K562 (cell line): ENCODE data around the gene KIF19. TPM values are rescaled to one million over a fixed set of nuclear protein-coding genes. Genes with fewer than 3 reads are reported as not detected.

Experiments used
- ATAC-seq: fragments of 200-7000 bp; cut with Tn5 transposase; 3 replicates; pipeline ENCODE4 v1.9.1; 2020; ENCODE audit warnings: moderate library complexity
- BruUV-seq: library from RNA; stranded (reverse); fragments of 400-500 nt; replicated peaks from 2 replicates; lab custom pipeline; 2021; lab: Mats Ljungman, UMichigan
- CTCF ChIA-PET: fragments of 300-600 bp; formaldehyde crosslinking; extraction: SDS; loops from one replicate; lab custom pipeline; 2021; ENCODE audit warnings: low intra/inter-chr PET ratio; lab: Yijun Ruan, JAX
- POLR2A ChIA-PET: fragments of 300-600, 350-650 bp; sonication (Branson Sonifier 250); formaldehyde crosslinking; extraction: SDS; loops from one replicate; lab custom pipeline; 2021; ENCODE audit warnings: antibody characterized with exemption, inconsistent platforms; lab: Yijun Ruan, JAX
- DNase-seq, 4 experiments: peaks; one replicate each; pipeline versions ENCODE4 v3.0.0 to v3.0.0-alpha.2; 2011 to 2018; ENCODE audit warnings: low spot score in 3 of 4, mixed read lengths in 3 of 4; ENCODE audit errors: extremely low read depth in 1 of 4
- FAIRE-seq: peaks from 2 replicates; lab custom pipeline; 2011; peaks lifted over from hg19 to GRCh38; lab: Jason Lieb, UNC
- H2AFZ ChIP-seq: 2 replicates; pipeline ENCODE4 v1.6.0; 2011; ENCODE audit warnings: low read depth, low read length, control low read depth, inconsistent platforms
- H3K27ac ChIP-seq: fragments of 200-600 bp; 3 replicates; pipeline ENCODE4 v1.8.0; 2011; ENCODE audit warnings: low read depth, mild to moderate bottlenecking, control low read depth, inconsistent platforms, low read length, moderate library complexity, mixed read lengths; ENCODE audit errors: extremely low read depth
- H3K27me3 ChIP-seq, 2 experiments: fragments of 300-600 bp in 1 of 2; 2 replicates in 1 of 2; 3 replicates in 1 of 2; pipeline versions ENCODE4 v1.6.0 to v1.8.0; 2011; ENCODE audit warnings: inconsistent platforms in 2 of 2, low read length in 2 of 2, mild to moderate bottlenecking in 1 of 2, mixed read lengths in 1 of 2, moderate library complexity in 1 of 2; ENCODE audit not compliant: control insufficient read depth in 2 of 2, insufficient read depth in 2 of 2
- H3K36me3 ChIP-seq: fragments of 300-600 bp; 3 replicates; pipeline ENCODE4 v1.8.0; 2011; ENCODE audit warnings: mild to moderate bottlenecking, low read length, inconsistent platforms; ENCODE audit not compliant: control insufficient read depth, insufficient read depth
- H3K4me1 ChIP-seq, 2 experiments: fragments of 200-600 bp in 1 of 2; replicated peaks in 1 of 2; 2 replicates in 1 of 2; 3 replicates in 1 of 2; pipeline versions ENCODE4 v1.5.1 to v1.8.0; 2011; ENCODE audit warnings: inconsistent platforms in 2 of 2, low read length in 2 of 2, mild to moderate bottlenecking in 1 of 2, mixed read lengths in 1 of 2, moderate library complexity in 1 of 2; ENCODE audit not compliant: control insufficient read depth in 2 of 2, insufficient read depth in 2 of 2
- H3K4me2 ChIP-seq: 2 replicates; pipeline ENCODE4 v1.6.1; 2011; ENCODE audit warnings: low read length, control low read depth, inconsistent platforms, mixed read lengths; ENCODE audit not compliant: insufficient read depth
- H3K4me3 ChIP-seq: fragments of 200-600 bp; sonication (generic), shearing (Covaris generic); 2 replicates; pipeline ENCODE4 v1.5.1; 2016; ENCODE audit warnings: control low read depth, inconsistent platforms
- H3K79me2 ChIP-seq: fragments of 200-600 bp; 3 replicates; pipeline ENCODE4 v1.8.0; 2011; ENCODE audit warnings: low read length, inconsistent platforms; ENCODE audit not compliant: control insufficient read depth, insufficient read depth
- H3K9ac ChIP-seq, 2 experiments: 2 replicates each; pipeline versions ENCODE4 v1.6.0 to v1.6.1; 2011; ENCODE audit warnings: low read depth in 2 of 2, low read length in 2 of 2, control low read depth in 1 of 2, inconsistent platforms in 1 of 2, mild to moderate bottlenecking in 1 of 2, mixed read lengths in 1 of 2; ENCODE audit not compliant: insufficient read depth in 1 of 2
- H3K9me1 ChIP-seq: one replicate; pipeline ENCODE4 v1.6.0; 2011; ENCODE audit warnings: inconsistent platforms, mild to moderate bottlenecking, low read length, moderate library complexity; ENCODE audit not compliant: control insufficient read depth, insufficient read depth
- H3K9me3 ChIP-seq: replicated peaks from 2 replicates; pipeline ENCODE4 v1.5.1; 2011; ENCODE audit warnings: low read depth, low read length, inconsistent platforms; ENCODE audit not compliant: control insufficient read depth, insufficient read depth
- H4K20me1 ChIP-seq: replicated peaks from 2 replicates; pipeline ENCODE4 v1.6.1; 2011; ENCODE audit warnings: low read length, inconsistent platforms, mixed read lengths; ENCODE audit not compliant: control insufficient read depth, insufficient read depth
- CEBPB ChIP-seq: fragments of 450-650 bp; IDR thresholded peaks from 2 replicates; pipeline ENCODE4 v1.6.1; 2016; ENCODE audit warnings: missing genetic modification characterization, missing compliant biosample characterization
- CSDE1 ChIP-seq, 2 experiments: fragments of 450-650 bp; IDR thresholded peaks; 2 replicates each; pipeline ENCODE4 v1.6.1; 2016; ENCODE audit warnings: mild to moderate bottlenecking in 1 of 2
- CXXC5 ChIP-seq: fragments of 250-450 bp; sonication (Bioruptor Pico); IDR thresholded peaks from 2 replicates; pipeline ENCODE4 v1.8.0; 2022; ENCODE audit warnings: inconsistent platforms, mild to moderate bottlenecking, moderate library complexity
- IRF2 ChIP-seq: sonication (generic); formaldehyde crosslinking; IDR thresholded peaks from 2 replicates; pipeline ENCODE4 v1.8.1; 2022; ENCODE audit warnings: mild to moderate bottlenecking, missing genetic modification reagents
- SREBF1 ChIP-seq: fragments of 150-350 bp; IDR thresholded peaks from 2 replicates; pipeline ENCODE4 v1.6.1; 2014; ENCODE audit warnings: antibody characterized with exemption, low read depth, low read length, borderline replicate concordance
- STAT5A ChIP-seq: IDR thresholded peaks from 2 replicates; pipeline ENCODE4 v1.6.1; 2012; ENCODE audit warnings: low read length, inconsistent platforms, borderline replicate concordance
- ZBTB1 ChIP-seq: sonication (generic); formaldehyde crosslinking; IDR thresholded peaks from 2 replicates; pipeline ENCODE4 v1.8.1; 2023; ENCODE audit warnings: missing genetic modification reagents, low read depth, mild to moderate bottlenecking, borderline replicate concordance
- ZNF263 ChIP-seq: sonication (generic); formaldehyde crosslinking; IDR thresholded peaks from 2 replicates; pipeline ENCODE4 v1.8.0; 2022; ENCODE audit warnings: mild to moderate bottlenecking, missing genetic modification reagents, borderline replicate concordance
- ZNF282 ChIP-seq: sonication (generic); formaldehyde crosslinking; IDR thresholded peaks from 2 replicates; pipeline ENCODE4 v1.8.1; 2023; ENCODE audit warnings: missing genetic modification reagents
- ZNF586 ChIP-seq: fragments of 450-650 bp; formaldehyde crosslinking; conservative IDR thresholded peaks from 2 replicates; pipeline ENCODE4 v1.4.0; 2020; ENCODE audit warnings: mild to moderate bottlenecking, moderate library complexity
- WGBS: fragments of 100-300 bp; shearing (Covaris generic); methylation state at CpG from one replicate; pipeline ENCODE4 v1.1.6; 2016; ENCODE audit warnings: low coverage, mixed read lengths; ENCODE audit not compliant: insufficient coverage; ENCODE audit errors: missing lambda C conversion rate; 5-methylcytosine and 5-hydroxymethylcytosine counted together
- in situ Hi-C: fragments of 300-500 bp; cut with MboI; formaldehyde crosslinking; loops from 4 replicates; pipeline ENCODE4 v1.15.0; 2018; ENCODE audit warnings: inconsistent platforms, mixed read lengths
- intact Hi-C: fragments of 100-400 bp; cut with micrococcal nuclease; formaldehyde crosslinking; loops from 2 replicates; pipeline ENCODE4 v1.14.2; 2022
- polyA plus RNA-seq, 8 experiments: library from polyadenylated mRNA; depleted of rRNA in 4 of 8; stranded (reverse) in 5 of 8; unstranded in 3 of 8; fragments of >200 nt; fragmentation: Nextera tagmentation in 2 of 8; fragmentation: Illumina TruSeq in 1 of 8; extraction: Ambion mirVana in 2 of 8; extraction: Trizol in 1 of 8; gene quantifications; 2 replicates each; pipeline versions ENCODE4 v1.2.1 to v1.2.3, GENCODE V29; 2011 to 2014; ENCODE audit warnings: inconsistent platforms in 1 of 8, missing spikeins in 1 of 8
- total RNA-seq, 7 experiments: library from RNA; depleted of rRNA in 6 of 7; stranded (reverse); fragments of >200 nt in 6 of 7; fragmentation: Illumina TruSeq in 2 of 7; extraction: Trizol in 2 of 7; gene quantifications; 2 replicates each; pipeline versions ENCODE4 v1.2.1 to v1.2.3, GENCODE V29; 2011 to 2021; ENCODE audit warnings: low replicate concordance in 1 of 7

KIF19 gene
- total and polyA plus RNA-seq, 9 of the 15 experiments (the other 6 are each of a cell fraction or from before 2014, with no cell fraction given), result 0.10 TPM; not detected in 8

DNA sequence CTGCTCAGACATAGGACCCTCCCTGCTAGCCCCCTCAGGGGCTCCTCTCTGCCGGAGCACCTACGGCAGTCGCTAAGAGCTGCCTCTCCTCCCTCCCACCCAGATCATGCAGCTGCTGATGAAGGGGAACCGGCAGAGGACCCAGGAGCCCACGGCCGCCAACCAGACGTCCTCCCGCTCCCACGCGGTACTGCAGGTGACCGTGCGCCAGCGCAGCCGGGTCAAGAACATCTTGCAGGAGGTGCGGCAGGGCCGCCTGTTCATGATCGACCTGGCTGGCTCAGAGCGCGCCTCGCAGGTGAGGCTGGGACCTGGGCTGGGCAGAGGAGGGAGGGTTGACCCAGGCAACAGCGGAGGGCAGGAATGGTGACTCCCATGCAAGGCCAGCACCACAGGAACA is 18.6 kb downstream of the KIF19 start (continued):
- TF ChIP-seq SREBF1 (no peak), CEBPB (tag) (no peak), STAT5A (no peak), IRF2 (CRISPR knock-in tag) (no peak), ZBTB1 (CRISPR knock-in tag) (no peak), ZNF586 (CRISPR knock-in tag) (no peak), CXXC5 (no peak), CSDE1 (IDR thresholded peaks at IDR 0.05) (no peak)

DNA sequence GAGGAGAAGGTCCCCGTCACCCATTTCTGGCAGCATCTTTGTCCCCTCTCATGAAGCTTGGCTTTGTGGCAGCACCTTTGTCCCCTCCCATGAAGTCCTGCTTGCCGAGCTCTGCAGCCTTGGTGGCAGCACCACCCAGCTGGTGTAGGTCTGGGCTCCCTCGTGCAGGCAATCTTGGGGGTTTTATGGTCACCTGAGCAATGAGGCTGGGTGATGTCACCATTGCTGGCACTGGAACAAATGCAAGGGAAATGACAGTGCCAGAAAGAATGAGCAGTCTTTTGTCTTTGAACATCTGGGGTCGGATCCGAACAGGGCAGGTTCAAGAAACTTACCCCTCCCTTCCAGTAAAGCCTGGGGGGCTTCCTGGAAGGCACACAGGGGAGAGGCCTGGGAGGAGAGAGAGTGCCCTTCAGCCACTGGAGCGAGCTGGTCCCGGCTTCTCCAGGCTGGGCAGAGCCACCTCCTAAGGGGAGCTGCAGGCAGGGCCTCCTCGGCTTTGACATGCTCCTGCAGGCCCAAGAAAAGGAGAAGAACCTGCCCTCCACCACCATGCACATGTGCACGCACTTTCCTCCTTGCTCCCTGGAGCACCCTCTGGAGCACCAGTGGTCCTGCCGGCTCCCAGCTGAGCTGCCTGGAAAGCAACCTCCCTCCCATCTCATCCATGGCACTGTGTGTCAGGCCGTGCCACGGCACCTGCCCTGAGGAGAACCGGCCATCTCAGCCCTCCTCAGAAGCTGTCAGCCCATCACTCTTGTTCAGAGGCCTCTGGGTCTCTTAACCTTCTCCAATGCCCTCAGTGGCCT is 19.6 kb downstream of the KIF19 start:
- Histone ChIP-seq H3K27ac (no peak overlapping the region), H3K4me3 (no peak overlapping the region), H3K9ac (no peak overlapping the region), H2AFZ (no peak overlapping the region), H3K4me2 (no peak overlapping the region), H3K9me3 (no peaks in the 10 kb centered on the region), H3K36me3 (no peaks in the 10 kb centered on the region), H3K4me1 (peaks cover 0 to 20% of the 10 kb centered on the region in 2 experiments; a peak in 2 of 5 replicates), H3K79me2 (no peaks in the 10 kb centered on the region), H4K20me1 (peaks cover 23% of the 10 kb centered on the region), H3K27me3 (peaks cover 45 to 82% of the 10 kb centered on the region in 2 experiments), H3K9me1 (no peaks in the 10 kb centered on the region)
- intact Hi-C loops (no loop called here), in situ Hi-C loops (loop anchor here (5.0 kb wide), 1 partner anchor 43 kb away; no protein-coding TSS in a partner anchor)
- no TSS peak for BruUV-seq
- TF ChIP-seq ZNF263 (CRISPR knock-in tag), result peak; percentile 87
- no peak for TF ChIP-seq ZNF282
- ATAC-seq (no peak), DNase-seq (no peak), FAIRE-seq (no peak)
- 2% methylated on average over 13 of the region's 13 CpGs for WGBS
- POLR2A ChIA-PET, result interaction anchor here (0.6 to 2.2 kb wide), 3 partner anchors 7 to 67 kb away, joined by 3 to 8 read pairs (median 3); no protein-coding TSS in a partner anchor
- CTCF ChIA-PET, result no interaction called here
